Measurements from ENCODE around the gene SLC6A1.

Gene SLC6A1

GRCh38 chr3:11015369-11015768 lies 22.8 kb downstream of the SLC6A1 start:
- no peak for FAIRE-seq
- no peak for DNase-seq (ENCODE audit: insufficient read length, low spot score)

- DNase-seq (ENCODE audit: insufficient read length, low spot score) (no peak), FAIRE-seq (no peak)
These were observed 24.2 kb downstream of the SLC6A1 start for GRCh38 chr3:11016727-11017126.

GRCh38 chr3:11019116-11019819 lies 26.7 kb downstream of the SLC6A1 start:
- DNase-seq (ENCODE audit: insufficient read length, low spot score) (no peak), FAIRE-seq (no peak)

- DNase-seq (ENCODE audit: insufficient read length, low spot score) (no peak), FAIRE-seq (no peak)
These were observed 28.2 kb downstream of the SLC6A1 start for GRCh38 chr3:11020764-11021163.

- no peak for DNase-seq (ENCODE audit: insufficient read length, low spot score)
- FAIRE-seq, result no peak
These were observed 29.1 kb downstream of the SLC6A1 start for GRCh38 chr3:11021611-11022011.

- no peak for FAIRE-seq
- DNase-seq (ENCODE audit: insufficient read length, low spot score), result no peak
These were observed 29.6 kb downstream of the SLC6A1 start for GRCh38 chr3:11022115-11022514.

- FAIRE-seq (no peak), DNase-seq (ENCODE audit: insufficient read length, low spot score) (no peak)
These were observed 31.6 kb downstream of the SLC6A1 start for GRCh38 chr3:11024181-11024580.

- DNase-seq (ENCODE audit: insufficient read length, low spot score) (no peak), FAIRE-seq (no peak)
These were observed 37.4 kb downstream of the SLC6A1 start for GRCh38 chr3:11029948-11030347.

- no peak for FAIRE-seq
These were observed 41.3 kb downstream of the SLC6A1 start for GRCh38 chr3:11033871-11034270.

GRCh38 chr3:11034309-11034985 lies 41.9 kb downstream of the SLC6A1 start:
- FAIRE-seq, result no peak
- no peak for DNase-seq (ENCODE audit: insufficient read length, low spot score)

More at GRCh38 chr3:11033871-11034270, 41.3 kb downstream of the SLC6A1 start:
- DNase-seq (ENCODE audit: insufficient read length, low spot score), result no peak

GRCh38 chr3:11035757-11036505 lies 43.4 kb downstream of the SLC6A1 start:
- DNase-seq (ENCODE audit: insufficient read length, low spot score), result no peak
- no peak for FAIRE-seq

- DNase-seq (ENCODE audit: insufficient read length, low spot score), result no peak
- no peak for FAIRE-seq
These were observed 44.8 kb downstream of the SLC6A1 start for GRCh38 chr3:11037241-11037873.

GRCh38 chr3:11037976-11038375 lies 45.4 kb downstream of the SLC6A1 start:
- no peak for FAIRE-seq

GRCh38 chr3:11045536-11045935 lies 53.0 kb downstream of the SLC6A1 start:
- DNase-seq (ENCODE audit: insufficient read length, low spot score) (no peak), FAIRE-seq (no peak)

More at GRCh38 chr3:11037976-11038375, 45.4 kb downstream of the SLC6A1 start:
- no peak for DNase-seq (ENCODE audit: insufficient read length, low spot score)

GRCh38 chr3:11047500-11047899 lies 55.0 kb downstream of the SLC6A1 start:
- DNase-seq (ENCODE audit: insufficient read length, low spot score), result no peak
- no peak for FAIRE-seq

- DNase-seq (ENCODE audit: insufficient read length, low spot score) (no peak), FAIRE-seq (peak; percentile 54)
These were observed 58.2 kb downstream of the SLC6A1 start for GRCh38 chr3:11050666-11051323.

- DNase-seq (ENCODE audit: insufficient read length, low spot score) (no peak), FAIRE-seq (no peak)
These were observed 61.5 kb downstream of the SLC6A1 start for GRCh38 chr3:11053926-11054503.

GRCh38 chr3:11054739-11055438 lies 62.3 kb downstream of the SLC6A1 start:
- FAIRE-seq (no peak), DNase-seq (ENCODE audit: insufficient read length, low spot score) (no peak)

GRCh38 chr3:11055496-11055895 lies 62.9 kb downstream of the SLC6A1 start:
- FAIRE-seq, result no peak
- no peak for DNase-seq (ENCODE audit: insufficient read length, low spot score)
